ENCODE measurements around the gene CLASRP.

CLASRP gene

GRCh38 chr19:45100846-45101252 lies 62.0 kb downstream of the CLASRP start:
- Histone ChIP-seq H3K9me3 (replicated peaks; ENCODE audit: insufficient read depth, low read length) (no peaks in the 10 kb centered on the region), H3K4me3 (ENCODE audit: low read length) (no peak overlapping the region), H3K4me2 (ENCODE audit: low read depth, low read length) (no peak overlapping the region), H3K27ac (ENCODE audit: low read length) (no peak overlapping the region), H3K36me3 (replicated peaks; ENCODE audit: insufficient read depth, low read length) (no peaks in the 10 kb centered on the region), H3F3A (ENCODE audit: insufficient read depth, low read length) (peaks cover 7% of the 10 kb centered on the region; the same call in 1 of the 2 replicates), H3K9me2 (replicated peaks; ENCODE audit: insufficient read depth, low read length) (no peaks in the 10 kb centered on the region), H2AFZ (ENCODE audit: low read length) (no peak overlapping the region), H3K27me3 (replicated peaks; ENCODE audit: insufficient read depth, low read length) (no peaks in the 10 kb centered on the region), H4K20me1 (ENCODE audit: insufficient read depth, low read length) (peaks cover 12% of the 10 kb centered on the region; the same call in 1 of the 2 replicates), H3K79me2 (ENCODE audit: low read length) (peaks cover 100% of the 10 kb centered on the region), H3K4me1 (ENCODE audit: low read length) (peaks cover 30% of the 10 kb centered on the region), H3K9ac (ENCODE audit: low read length) (no peak overlapping the region)
- no peak for DNase-seq
- TF ChIP-seq EZH2phosphoT487 (IDR thresholded peaks at IDR 0.05; ENCODE audit: low read length) (no peak), CTCF (IDR thresholded peaks at IDR 0.05; ENCODE audit: low read length) (no peak), EZH2 (optimal IDR thresholded peaks at IDR 0.05; ENCODE audit: low read depth, low read length) (no peak)

DNA sequence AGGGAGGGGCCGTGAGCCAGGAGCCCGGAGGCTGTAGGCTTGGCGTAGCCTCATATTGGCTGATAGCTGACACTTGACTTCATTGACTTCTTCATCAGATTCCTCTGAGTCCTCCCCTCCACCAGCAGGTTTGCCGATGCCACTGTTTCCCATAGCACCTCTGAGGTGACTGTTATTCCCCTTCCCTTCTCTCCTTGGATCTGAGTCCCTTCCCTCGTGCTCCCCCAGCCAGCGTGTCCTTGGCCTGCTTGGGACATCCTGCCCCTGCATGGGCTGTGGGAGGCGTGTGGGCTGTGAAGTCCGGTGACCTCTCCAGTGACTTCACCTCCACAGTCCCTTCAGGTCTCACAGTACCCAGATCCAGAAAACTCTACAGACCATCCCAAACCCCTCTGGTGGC lies 63.0 kb downstream of the CLASRP start:
- H3K9me3 ChIP-seq (replicated peaks; ENCODE audit: insufficient read depth, low read length): no peaks in the 10 kb centered on the region
- H3K36me3 ChIP-seq (replicated peaks; ENCODE audit: insufficient read depth, low read length): no peaks in the 10 kb centered on the region
- peaks cover 30% of the 10 kb centered on the region for H3K4me1 ChIP-seq (ENCODE audit: low read length)
- H3K4me3 ChIP-seq (ENCODE audit: low read length): no peak overlapping the region
- H3K9me2 ChIP-seq (replicated peaks; ENCODE audit: insufficient read depth, low read length): no peaks in the 10 kb centered on the region
- peaks cover 12% of the 10 kb centered on the region; the same call in 1 of the 2 replicates for H4K20me1 ChIP-seq (ENCODE audit: insufficient read depth, low read length)
- H3K9ac ChIP-seq (ENCODE audit: low read length): no peak overlapping the region
- no peak overlapping the region for H3K27ac ChIP-seq (ENCODE audit: low read length)
- TF ChIP-seq CTCF (IDR thresholded peaks at IDR 0.05; ENCODE audit: low read length): no peak
- no peak for TF ChIP-seq EZH2 (optimal IDR thresholded peaks at IDR 0.05; ENCODE audit: low read depth, low read length)
- no peak for TF ChIP-seq EZH2phosphoT487 (IDR thresholded peaks at IDR 0.05; ENCODE audit: low read length)
- H2AFZ ChIP-seq (ENCODE audit: low read length): no peak overlapping the region
- DNase-seq: no peak
- H3F3A ChIP-seq (ENCODE audit: insufficient read depth, low read length): peaks cover 7% of the 10 kb centered on the region; the same call in 1 of the 2 replicates
- H3K4me2 ChIP-seq (ENCODE audit: low read depth, low read length): no peak overlapping the region
- H3K27me3 ChIP-seq (replicated peaks; ENCODE audit: insufficient read depth, low read length): no peaks in the 10 kb centered on the region
- H3K79me2 ChIP-seq (ENCODE audit: low read length): peaks cover 100% of the 10 kb centered on the region

- H3K27me3 ChIP-seq (replicated peaks; ENCODE audit: insufficient read depth, low read length): no peaks in the 10 kb centered on the region
- H3K27ac ChIP-seq (ENCODE audit: low read length): no peak overlapping the region; the same call in 1 of the 2 replicates
Observed at GRCh38 chr19:45102481-45102880, 63.6 kb downstream of the CLASRP start.

More at GRCh38 chr19:45102481-45102880, 63.6 kb downstream of the CLASRP start:
- Histone ChIP-seq H4K20me1 (ENCODE audit: insufficient read depth, low read length) (peaks cover 12% of the 10 kb centered on the region; the same call in 1 of the 2 replicates), H3K4me3 (ENCODE audit: low read length) (no peak overlapping the region), H2AFZ (ENCODE audit: low read length) (no peak overlapping the region), H3K9ac (ENCODE audit: low read length) (no peak overlapping the region), H3K9me2 (replicated peaks; ENCODE audit: insufficient read depth, low read length) (no peaks in the 10 kb centered on the region), H3K79me2 (ENCODE audit: low read length) (peaks cover 100% of the 10 kb centered on the region), H3K36me3 (replicated peaks; ENCODE audit: insufficient read depth, low read length) (no peaks in the 10 kb centered on the region), H3K4me2 (ENCODE audit: low read depth, low read length) (peak overlapping the region; percentile 43; the same call in 1 of the 2 replicates), H3F3A (ENCODE audit: insufficient read depth, low read length) (peaks cover 7% of the 10 kb centered on the region; the same call in 1 of the 2 replicates), H3K4me1 (ENCODE audit: low read length) (peaks cover 30% of the 10 kb centered on the region), H3K9me3 (replicated peaks; ENCODE audit: insufficient read depth, low read length) (no peaks in the 10 kb centered on the region)
- DNase-seq: no peak
- no peak for TF ChIP-seq EZH2 (optimal IDR thresholded peaks at IDR 0.05; ENCODE audit: low read depth, low read length)
- no peak for TF ChIP-seq EZH2phosphoT487 (IDR thresholded peaks at IDR 0.05; ENCODE audit: low read length)
- TF ChIP-seq CTCF (IDR thresholded peaks at IDR 0.05; ENCODE audit: low read length): no peak
